Measurements from ENCODE around the gene TNN.

DNA sequence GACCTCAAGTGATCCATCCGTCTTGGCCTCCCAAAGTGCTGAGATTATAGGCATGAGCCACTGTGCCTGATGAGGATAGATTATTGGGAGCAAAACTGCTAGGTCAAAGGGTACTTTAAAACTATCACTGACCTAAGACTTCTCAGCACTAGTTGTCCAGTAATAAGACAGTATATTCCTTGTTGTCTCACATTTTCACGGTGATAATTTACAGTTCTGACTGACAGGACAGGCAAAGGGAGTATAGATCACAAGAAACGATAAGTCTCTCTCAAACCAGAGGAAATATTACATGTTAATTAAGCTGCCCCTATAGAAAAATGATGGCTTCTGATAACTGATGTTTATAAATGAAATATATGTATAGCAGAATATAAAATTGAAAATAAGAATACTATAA is 48.1 kb upstream of the TNN start:
- no peak for TF ChIP-seq GATA2 (IDR thresholded peaks at IDR 0.05; ENCODE audit: low read depth, low read length)
- no peak for TF ChIP-seq GATA3 (IDR thresholded peaks at IDR 0.05; ENCODE audit: low read depth, low read length)
